Uterus (tissue), 4 donors: Measurements from ENCODE around the gene JPH3. TPM values are rescaled to one million over a fixed set of nuclear protein-coding genes. Genes with fewer than 3 reads are reported as not detected.
A peak's percentile ranks its signal among the peaks of the same experiment; 100 is the strongest.
"Not testable (repeated sequence)": the region's sequence is repeated elsewhere in the genome, so short reads cannot be mapped to it uniquely, and the experiment has no call there.

ENCODE experiments used
- DNase-seq, 2 donors: peaks; one replicate each; pipeline ENCODE4 v3.0.0-alpha.2; 2019 to 2020
- H3K27ac ChIP-seq, 2 donors: fragments of 200-600 bp; sonication (generic); 1 replicate in 1 of 2; 2 replicates in 1 of 2; pipeline ENCODE4 v1.5.1; 2016 to 2018
- H3K27me3 ChIP-seq, 2 donors: fragments of 200-600 bp; sonication (generic); one replicate each; pipeline ENCODE4 v1.5.1; 2018 to 2019; ENCODE audit warnings: control low read depth in 1 of 2
- H3K36me3 ChIP-seq, 2 donors: fragments of 200-600 bp; sonication (generic); one replicate each; pipeline ENCODE4 v1.5.1; 2019; ENCODE audit warnings: control low read depth in 1 of 2
- H3K4me1 ChIP-seq, 2 donors: fragments of 200-600 bp; sonication (generic); one replicate each; pipeline ENCODE4 v1.5.1; 2018 to 2019; ENCODE audit warnings: control low read depth in 1 of 2
- H3K4me3 ChIP-seq, 2 donors: fragments of 200-600 bp; sonication (generic); 1 replicate in 1 of 2; 2 replicates in 1 of 2; pipeline ENCODE4 v1.5.1; 2018 to 2019; ENCODE audit warnings: mild to moderate bottlenecking in 1 of 2
- H3K9me3 ChIP-seq, 2 donors: fragments of 200-600 bp; sonication (generic); one replicate each; pipeline ENCODE4 v1.5.1; 2019; ENCODE audit warnings: control low read depth in 1 of 2
- CTCF ChIP-seq, 4 experiments: fragments of 200-600 bp in 2 of 4; fragments of 450-650 bp in 2 of 4; sonication (generic) in 2 of 4; IDR thresholded peaks; one replicate each; pipeline ENCODE4 v1.5.1; 2016 to 2019; ENCODE audit warnings: antibody characterized with exemption in 4 of 4, mild to moderate bottlenecking in 2 of 4, moderate library complexity in 1 of 4
- POLR2A ChIP-seq, 2 donors: fragments of 450-650 bp; IDR thresholded peaks; one replicate each; pipeline ENCODE4 v1.6.1; 2016; ENCODE audit warnings: antibody characterized with exemption in 2 of 2, mild to moderate bottlenecking in 1 of 2, moderate library complexity in 1 of 2
- intact Hi-C: fragments of 100-400 bp; cut with DNase I; formaldehyde crosslinking; loops from one replicate; pipeline ENCODE4 v1.15.1; 2023; ENCODE audit warnings: low total_unique reads
- total RNA-seq, 4 donors: library from RNA; depleted of rRNA in 3 of 4; stranded (reverse); fragments of >200 nt in 3 of 4; gene quantifications; one replicate each; pipeline versions ENCODE4 v1.1.0 to v1.2.4, GENCODE V29; 2014 to 2023
- donor health status: DM: yes; HTN: yes; CAD: no.

The JPH3 gene
- total RNA-seq, 4 donors from 2014 or later, result 0.27 to 1.1 TPM; not detected in 2

- no peaks in the 10 kb centered on the region for H3K27me3 ChIP-seq
- no peaks in the 10 kb centered on the region for H3K36me3 ChIP-seq
- intact Hi-C loops, result no loop called here
Measured at GRCh38 chr16:87575027-87575804, 27.1 kb upstream of the JPH3 start.

GRCh38 chr16:87576171-87576570, 26.1 kb upstream of the JPH3 start:
- Histone ChIP-seq H3K4me1 (no peaks in the 10 kb centered on the region), H3K36me3 (no peaks in the 10 kb centered on the region), H3K27me3 (no peaks in the 10 kb centered on the region), H3K27ac (no peak overlapping the region), H3K4me3 (no peak overlapping the region), H3K9me3 (no peaks in the 10 kb centered on the region)
- no peak for TF ChIP-seq CTCF (IDR thresholded peaks at IDR 0.05)
- no peak for TF ChIP-seq POLR2A (IDR thresholded peaks at IDR 0.05)
- no peak for DNase-seq
- intact Hi-C loops, result no loop called here

More at GRCh38 chr16:87575027-87575804, 27.1 kb upstream of the JPH3 start:
- TF ChIP-seq CTCF (IDR thresholded peaks at IDR 0.05), result no peak
- no peaks in the 10 kb centered on the region for H3K9me3 ChIP-seq
- DNase-seq, result no peak
- H3K4me3 ChIP-seq, result no peak overlapping the region
- H3K27ac ChIP-seq, result no peak overlapping the region
- no peaks in the 10 kb centered on the region for H3K4me1 ChIP-seq

- H3K9me3 ChIP-seq, H3K27me3 ChIP-seq, DNase-seq, H3K27ac ChIP-seq, H3K4me3 ChIP-seq, intact Hi-C loops, H3K36me3 ChIP-seq: not testable (repeated sequence)
- peaks cover 8 to 11% of the 10 kb centered on the region in 2 donors for H3K4me1 ChIP-seq
Measured at GRCh38 chr16:87578142-87578930, 24.0 kb upstream of the JPH3 start.

GRCh38 chr16:87579691-87580090, 22.6 kb upstream of the JPH3 start:
- peaks cover 13 to 16% of the 10 kb centered on the region in 2 donors for H3K4me1 ChIP-seq
- H3K27me3 ChIP-seq, result no peaks in the 10 kb centered on the region
- no peak overlapping the region for H3K27ac ChIP-seq
- no peak for DNase-seq
- no peak overlapping the region for H3K4me3 ChIP-seq
- intact Hi-C loops, result no loop called here
- H3K9me3 ChIP-seq, result no peaks in the 10 kb centered on the region
- H3K36me3 ChIP-seq, result no peaks in the 10 kb centered on the region
- no peak for TF ChIP-seq CTCF (IDR thresholded peaks at IDR 0.05)
- no peak for TF ChIP-seq POLR2A (IDR thresholded peaks at IDR 0.05)

- Histone ChIP-seq H3K9me3 (no peaks in the 10 kb centered on the region), H3K4me1 (peaks cover 13 to 16% of the 10 kb centered on the region in 2 donors), H3K36me3 (no peaks in the 10 kb centered on the region), H3K27ac (peak overlapping the region; percentile 94), H3K4me3 (no peak overlapping the region), H3K27me3 (no peaks in the 10 kb centered on the region)
- no peak for DNase-seq
- no peak for TF ChIP-seq POLR2A (IDR thresholded peaks at IDR 0.05)
- no peak for TF ChIP-seq CTCF (IDR thresholded peaks at IDR 0.05)
- intact Hi-C loops, result no loop called here
Measured at GRCh38 chr16:87580855-87581261, 21.4 kb upstream of the JPH3 start.
